ENCODE data around the gene CABP5. TPM values are rescaled to one million over a fixed set of nuclear protein-coding genes. Genes with fewer than 3 reads are reported as not detected.

Gene CABP5
- total RNA-seq, result not detected in 2 replicates

DNA sequence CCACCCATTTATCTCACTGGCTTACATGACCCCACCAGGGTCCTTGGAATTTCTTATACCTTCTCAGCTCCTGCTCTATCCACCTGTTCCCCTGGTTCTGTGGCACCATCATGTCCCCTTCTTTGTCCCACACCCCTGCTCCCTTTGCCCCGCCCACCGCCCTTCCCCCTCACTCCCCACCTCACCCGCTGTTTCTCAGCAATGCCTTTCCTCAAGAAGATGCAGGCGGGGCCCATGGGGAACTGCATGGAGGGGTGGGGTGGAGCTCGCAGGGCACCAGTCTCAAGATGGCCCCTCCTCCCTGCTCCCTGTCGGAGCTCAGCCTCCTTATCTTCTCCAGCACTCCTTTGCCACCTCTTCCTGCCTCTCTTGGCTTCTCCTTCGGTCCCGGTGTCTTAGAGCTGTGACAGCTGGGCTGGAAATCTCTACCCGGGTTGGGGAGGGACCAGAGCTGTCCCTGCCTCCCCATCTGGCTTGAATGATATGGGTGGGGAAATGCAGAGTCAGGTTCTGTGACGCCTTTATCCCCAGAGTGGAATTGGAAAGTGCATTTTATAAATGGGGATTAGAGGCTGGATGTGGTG, at the start of gene CABP5:
Gene CABP5 (minus strand): TSS at position 405 of the 584 bp plus-strand sequence. CDS start 157 bp downstream, at position 248.

GRCh38 chr19:47994209-47994802, 49.6 kb downstream of the CABP5 start, which contains the start of gene ELSPBP1:
ELSPBP1 (plus strand) TSS chr19:47994632; CDS start chr19:48008668, 14,036 bp downstream.

DNA sequence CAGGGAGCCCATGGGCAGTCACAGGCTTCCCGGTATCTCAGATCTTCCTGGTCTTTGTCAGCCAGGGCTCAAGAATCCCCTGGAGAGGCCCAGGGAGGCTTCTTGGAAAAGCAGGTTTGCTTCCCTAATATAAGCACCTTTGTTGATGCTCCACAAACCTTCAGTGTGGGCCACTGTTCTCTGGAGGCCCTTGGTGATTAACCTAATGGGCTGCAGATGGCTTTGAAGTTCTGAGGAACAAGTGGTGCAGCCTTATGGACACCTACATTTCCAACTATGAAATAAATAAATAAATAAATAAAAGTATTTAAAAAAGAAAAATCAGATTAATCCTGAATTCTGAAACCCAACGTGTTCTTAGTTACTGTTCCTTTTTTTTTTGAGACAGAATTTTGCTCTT, 51.8 kb downstream of the CABP5 start, which contains the start of gene BSPH1:
Gene BSPH1 (minus strand): TSS at position 101 of the 400 bp plus-strand sequence. CDS start 89 bp downstream, at position 12.

Other genes with a start within 250 kb of the CABP5 start
- not detected in 2 replicates for gene TPRX1, start 239.5 kb downstream of the CABP5 start, total RNA-seq
- not detected in 2 replicates for gene CRX, start 222.1 kb downstream of the CABP5 start, total RNA-seq
- not detected in 2 replicates for gene TPRX2, start 184.8 kb downstream of the CABP5 start, total RNA-seq
- not detected in 2 replicates for gene SULT2A1, start 157.8 kb downstream of the CABP5 start, total RNA-seq
- not detected in 2 replicates for gene BSPH1, start 51.9 kb downstream of the CABP5 start, total RNA-seq
- gene ELSPBP1, start 49.4 kb downstream of the CABP5 start, total RNA-seq, result not detected in 2 replicates
- gene PLA2G4C, start 66.7 kb upstream of the CABP5 start, total RNA-seq, result 22.7 and 48.9 TPM in 2 replicates
- gene LIG1, start 126.3 kb upstream of the CABP5 start, total RNA-seq, result 46.5 and 50.0 TPM in 2 replicates
- 2.9 TPM in 2 replicates for gene ZSWIM9, start 126.6 kb upstream of the CABP5 start, total RNA-seq
- gene CARD8, start 211.8 kb upstream of the CABP5 start, total RNA-seq, result 220 and 254 TPM in 2 replicates
- 1.5 and 3.2 TPM in 2 replicates for gene ZNF114, start 226.0 kb upstream of the CABP5 start, total RNA-seq

Data from thoracic aorta endothelial cell (primary cell).